IMR-90 (cell line): ENCODE data around the gene LPO. TPM values are rescaled to one million over a fixed set of nuclear protein-coding genes. Genes with fewer than 3 reads are reported as not detected.

Experiments
- ATAC-seq: fragments of 200-7000 bp; cut with Tn5 transposase; 2 replicates; pipeline ENCODE4 v1.9.1; 2020; ENCODE audit warnings: low read depth, mild to moderate bottlenecking, moderate library complexity
- BruUV-seq: library from RNA; stranded (reverse); fragments of 400-500 nt; replicated peaks from 2 replicates; lab custom pipeline; 2021; lab: Mats Ljungman, UMichigan
- CTCF ChIA-PET: fragments of 300-600 bp; formaldehyde crosslinking; extraction: SDS; loops from one replicate; lab custom pipeline; 2021; ENCODE audit warnings: antibody characterized with exemption; lab: Yijun Ruan, JAX
- POLR2A ChIA-PET: fragments of 300-600 bp; sonication (Branson Sonifier 250); formaldehyde crosslinking; loops from one replicate; lab custom pipeline; 2022; ENCODE audit warnings: antibody characterized with exemption; ENCODE audit not compliant: unreplicated experiment; lab: Charles Lee
- DNase-seq: peaks from one replicate; pipeline ENCODE4 v3.0.0; 2013
- H2AFZ ChIP-seq: replicated peaks from 2 replicates; pipeline ENCODE3; 2013; ENCODE audit warnings: low read length, mild to moderate bottlenecking; ENCODE audit not compliant: poor library complexity
- H2AK5ac ChIP-seq: 2 replicates; pipeline ENCODE4 v1.6.1; 2013; ENCODE audit warnings: low read depth, low read length, inconsistent platforms
- H2AK9ac ChIP-seq: replicated peaks from 2 replicates; pipeline ENCODE3; 2013; ENCODE audit warnings: mild to moderate bottlenecking, low read depth, low read length, moderate library complexity; ENCODE audit not compliant: poor library complexity
- H2BK120ac ChIP-seq: 2 replicates; pipeline ENCODE4 v1.6.1; 2013; ENCODE audit warnings: low read depth, low read length, inconsistent platforms
- H2BK15ac ChIP-seq: 3 replicates; pipeline ENCODE4 v1.6.1; 2013; ENCODE audit warnings: low read depth, low read length, inconsistent platforms
- H2BK20ac ChIP-seq: 2 replicates; pipeline ENCODE4 v1.6.1; 2013; ENCODE audit warnings: low read depth, mild to moderate bottlenecking, inconsistent platforms, low read length, moderate library complexity
- H2BK5ac ChIP-seq: 2 replicates; pipeline ENCODE4 v1.6.1; 2013; ENCODE audit warnings: mild to moderate bottlenecking, low read depth, low read length, inconsistent platforms; ENCODE audit not compliant: poor library complexity, severe bottlenecking
- H3K14ac ChIP-seq: replicated peaks from 2 replicates; pipeline ENCODE4 v1.6.1; 2013; ENCODE audit warnings: low read depth, low read length, inconsistent platforms
- H3K18ac ChIP-seq: 2 replicates; pipeline ENCODE4 v1.6.1; 2013; ENCODE audit warnings: low read depth, low read length, control low read depth
- H3K23ac ChIP-seq: 2 replicates; pipeline ENCODE4 v1.6.1; 2013; ENCODE audit warnings: low read depth, low read length, inconsistent platforms
- H3K27ac ChIP-seq: 2 replicates; pipeline ENCODE4 v1.5.1; 2013; ENCODE audit warnings: mild to moderate bottlenecking, control low read depth, low read length; ENCODE audit not compliant: insufficient read depth
- H3K27me3 ChIP-seq: 2 replicates; pipeline ENCODE4 v1.6.1; 2013; ENCODE audit warnings: low read length; ENCODE audit not compliant: control insufficient read depth, insufficient read depth
- H3K36me3 ChIP-seq: 2 replicates; pipeline ENCODE4 v1.6.1; 2013; ENCODE audit warnings: low read length, mixed read lengths; ENCODE audit not compliant: control insufficient read depth, insufficient read depth
- H3K4ac ChIP-seq: 2 replicates; pipeline ENCODE4 v1.6.1; 2013; ENCODE audit warnings: low read depth, low read length, inconsistent platforms
- H3K4me1 ChIP-seq: 2 replicates; pipeline ENCODE4 v1.6.1; 2013; ENCODE audit warnings: low read length, mixed read lengths; ENCODE audit not compliant: control insufficient read depth, insufficient read depth
- H3K4me2 ChIP-seq: 2 replicates; pipeline ENCODE4 v1.6.1; 2013; ENCODE audit warnings: low read depth, mild to moderate bottlenecking, control low read depth, low read length, moderate library complexity
- H3K4me3 ChIP-seq: 2 replicates; pipeline ENCODE4 v1.5.1; 2013; ENCODE audit warnings: low read depth, mild to moderate bottlenecking, control low read depth, low read length, moderate library complexity; ENCODE audit not compliant: insufficient read depth
- H3K56ac ChIP-seq: 2 replicates; pipeline ENCODE4 v1.6.1; 2013; ENCODE audit warnings: low read length, inconsistent platforms; ENCODE audit not compliant: insufficient read depth; ENCODE audit errors: extremely low read depth
- H3K79me1 ChIP-seq, 2 experiments: 2 replicates each; pipeline ENCODE4 v1.6.1; 2013; ENCODE audit warnings: low read length in 2 of 2, inconsistent platforms in 1 of 2, low read depth in 1 of 2
- H3K9ac ChIP-seq: 2 replicates; pipeline ENCODE4 v1.6.1; 2013; ENCODE audit warnings: low read depth, low read length, control low read depth
- H3K9me1 ChIP-seq: 2 replicates; pipeline ENCODE4 v1.6.1; 2013; ENCODE audit warnings: low read length, inconsistent platforms; ENCODE audit not compliant: insufficient read depth
- H3K9me3 ChIP-seq: 2 replicates; pipeline ENCODE4 v1.6.1; 2013; ENCODE audit warnings: low read length; ENCODE audit not compliant: control insufficient read depth, insufficient read depth
- H4K20me1 ChIP-seq: 2 replicates; pipeline ENCODE4 v1.6.1; 2013; ENCODE audit warnings: low read length, inconsistent platforms; ENCODE audit not compliant: insufficient read depth
- H4K5ac ChIP-seq: 2 replicates; pipeline ENCODE4 v1.6.1; 2013; ENCODE audit warnings: mild to moderate bottlenecking, low read depth, low read length, control low read depth
- H4K8ac ChIP-seq, 2 experiments: 2 replicates each; pipeline ENCODE4 v1.6.1; 2013; ENCODE audit warnings: low read depth in 2 of 2, low read length in 2 of 2, control low read depth in 1 of 2, inconsistent platforms in 1 of 2
- H4K91ac ChIP-seq: 2 replicates; pipeline ENCODE4 v1.6.1; 2013; ENCODE audit warnings: low read depth, low read length, inconsistent platforms; ENCODE audit not compliant: insufficient read depth
- BHLHE40 ChIP-seq: fragments of 150-350 bp; IDR thresholded peaks from 2 replicates; pipeline ENCODE4 v1.6.1; 2016; ENCODE audit warnings: mild to moderate bottlenecking, low read depth, low read length
- CEBPB ChIP-seq: IDR thresholded peaks from 2 replicates; pipeline ENCODE4 v1.6.1; 2012; ENCODE audit warnings: low read depth, low read length, improper control_type of control experiment
- CHD1 ChIP-seq: IDR thresholded peaks from 2 replicates; pipeline ENCODE4 v1.6.1; 2012; ENCODE audit warnings: low read depth, low read length, improper control_type of control experiment
- FOS ChIP-seq: fragments of 150-350 bp; IDR thresholded peaks from 2 replicates; pipeline ENCODE4 v1.6.1; 2016; ENCODE audit warnings: low read depth, low read length
- MAFK ChIP-seq: IDR thresholded peaks from 2 replicates; pipeline ENCODE4 v1.6.1; 2012; ENCODE audit warnings: low read depth, low read length, improper control_type of control experiment
- MAZ ChIP-seq: IDR thresholded peaks from 2 replicates; pipeline ENCODE4 v1.6.1; 2012; ENCODE audit warnings: low read depth, mild to moderate bottlenecking, low read length, improper control_type of control experiment, moderate library complexity, borderline replicate concordance
- NFE2L2 ChIP-seq: fragments of 150-350 bp; IDR thresholded peaks from 2 replicates; pipeline ENCODE4 v1.6.1; 2016; ENCODE audit warnings: low read depth, mild to moderate bottlenecking, low read length
- POLR2A ChIP-seq: IDR thresholded peaks from 2 replicates; pipeline ENCODE4 v1.6.1; 2012; ENCODE audit warnings: mild to moderate bottlenecking, low read depth, low read length
- RCOR1 ChIP-seq: IDR thresholded peaks from 2 replicates; pipeline ENCODE4 v1.6.1; 2012; ENCODE audit warnings: mild to moderate bottlenecking, low read length, improper control_type of control experiment; ENCODE audit not compliant: insufficient replicate concordance
- RFX5 ChIP-seq: IDR thresholded peaks from 2 replicates; pipeline ENCODE4 v1.8.0; 2012; ENCODE audit warnings: low read depth, mild to moderate bottlenecking, low read length, moderate library complexity
- SMC3 ChIP-seq: fragments of 150-350 bp; IDR thresholded peaks from 2 replicates; pipeline ENCODE4 v1.6.1; 2016; ENCODE audit warnings: low read depth, mild to moderate bottlenecking, antibody characterized with exemption, low read length, moderate library complexity
- WGBS, 2 experiments: methylation state at CpG; one replicate each; pipeline versions ENCODE4 v1.1.5 to v1.1.7; 2013; ENCODE audit warnings: missing lambda C conversion rate in 2 of 2; ENCODE audit not compliant: insufficient read length in 1 of 2; ENCODE audit errors: extremely low coverage in 2 of 2; 5-methylcytosine and 5-hydroxymethylcytosine counted together
- dilution Hi-C: fragments of 300-500 bp; cut with HindIII; formaldehyde crosslinking; loops from one replicate; pipeline ENCODE4 v1.14.3; 2018; ENCODE audit warnings: low sequenced_read_pairs; ENCODE audit not compliant: unreplicated experiment
- in situ Hi-C: fragments of 300-500 bp; cut with MboI; formaldehyde crosslinking; loops from 3 replicates; pipeline ENCODE4 v1.14.3; 2019; ENCODE audit warnings: low sequenced_read_pairs, inconsistent platforms, mixed read lengths
- intact Hi-C: fragments of 100-400 bp; cut with micrococcal nuclease; formaldehyde crosslinking; loops from 2 replicates; pipeline ENCODE4 v1.10.0; 2022
- polyA plus RNA-seq, 3 experiments: library from polyadenylated mRNA; depleted of rRNA; stranded (reverse); fragments of >200 nt; gene quantifications; 2 replicates each; pipeline ENCODE4 v1.2.3, GENCODE V29; 2012; ENCODE audit warnings: low replicate concordance in 1 of 3
- total RNA-seq: library from RNA; depleted of rRNA; stranded (reverse); fragments of >200 nt; gene quantifications from 2 replicates; pipeline ENCODE4 v1.2.3, GENCODE V29; 2012
- TF ChIP-seq, protein P1 (sequence below): conservative IDR thresholded peaks from 2 replicates; pipeline ENCODE4 v1.5.1; 2012; ENCODE audit warnings: mild to moderate bottlenecking, low read depth, low read length, improper control_type of control experiment
- TF ChIP-seq, protein P2 (sequence below): fragments of 150-350 bp; IDR thresholded peaks from 2 replicates; pipeline ENCODE4 v1.6.1; 2017; ENCODE audit warnings: mild to moderate bottlenecking, antibody characterized with exemption, low read length, low read depth

The LPO gene
- total and polyA plus RNA-seq, 2 of the 4 experiments (the other 2 are of a cell fraction): not detected

- Histone ChIP-seq H2BK20ac (no peak overlapping the region), H3K14ac (no peak overlapping the region), H3K56ac (no peak overlapping the region), H3K18ac (no peak overlapping the region), H2BK15ac (no peak overlapping the region), H3K27ac (no peak overlapping the region), H4K20me1 (no peaks in the 10 kb centered on the region), H4K91ac (no peak overlapping the region), H3K9ac (no peak overlapping the region), H3K4ac (no peak overlapping the region), H2AK9ac (no peak overlapping the region), H4K8ac (no peak overlapping the region), H2BK120ac (no peak overlapping the region), H2AFZ (no peak overlapping the region), H3K79me1 (no peaks in the 10 kb centered on the region), H3K9me3 (no peaks in the 10 kb centered on the region), H3K23ac (no peak overlapping the region), H3K4me1 (no peaks in the 10 kb centered on the region), H3K4me3 (no peak overlapping the region), H2AK5ac (no peak overlapping the region), H4K5ac (no peak overlapping the region), H3K4me2 (no peak overlapping the region), H2BK5ac (no peak overlapping the region), H3K9me1 (no peaks in the 10 kb centered on the region), H3K27me3 (peaks cover 4% of the 10 kb centered on the region), H3K36me3 (no peaks in the 10 kb centered on the region)
- WGBS, 2 experiments: no CpG with 5 or more reads among the region's 6 CpGs
- POLR2A ChIA-PET: no interaction called here
- DNase-seq (no peak), ATAC-seq (no peak)
- dilution Hi-C loops: no loop called here
- in situ Hi-C loops: no loop called here
- BruUV-seq: no TSS peak
- intact Hi-C loops: no loop called here
- TF ChIP-seq, protein P1, sequence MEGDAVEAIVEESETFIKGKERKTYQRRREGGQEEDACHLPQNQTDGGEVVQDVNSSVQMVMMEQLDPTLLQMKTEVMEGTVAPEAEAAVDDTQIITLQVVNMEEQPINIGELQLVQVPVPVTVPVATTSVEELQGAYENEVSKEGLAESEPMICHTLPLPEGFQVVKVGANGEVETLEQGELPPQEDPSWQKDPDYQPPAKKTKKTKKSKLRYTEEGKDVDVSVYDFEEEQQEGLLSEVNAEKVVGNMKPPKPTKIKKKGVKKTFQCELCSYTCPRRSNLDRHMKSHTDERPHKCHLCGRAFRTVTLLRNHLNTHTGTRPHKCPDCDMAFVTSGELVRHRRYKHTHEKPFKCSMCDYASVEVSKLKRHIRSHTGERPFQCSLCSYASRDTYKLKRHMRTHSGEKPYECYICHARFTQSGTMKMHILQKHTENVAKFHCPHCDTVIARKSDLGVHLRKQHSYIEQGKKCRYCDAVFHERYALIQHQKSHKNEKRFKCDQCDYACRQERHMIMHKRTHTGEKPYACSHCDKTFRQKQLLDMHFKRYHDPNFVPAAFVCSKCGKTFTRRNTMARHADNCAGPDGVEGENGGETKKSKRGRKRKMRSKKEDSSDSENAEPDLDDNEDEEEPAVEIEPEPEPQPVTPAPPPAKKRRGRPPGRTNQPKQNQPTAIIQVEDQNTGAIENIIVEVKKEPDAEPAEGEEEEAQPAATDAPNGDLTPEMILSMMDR: no peak
- TF ChIP-seq POLR2A (no peak), FOS (no peak), MAZ (no peak), CHD1 (no peak), NFE2L2 (no peak), RCOR1 (no peak), RFX5 (no peak), BHLHE40 (no peak), MAFK (no peak), CEBPB (no peak), SMC3 (no peak)
- TF ChIP-seq, protein P2, sequence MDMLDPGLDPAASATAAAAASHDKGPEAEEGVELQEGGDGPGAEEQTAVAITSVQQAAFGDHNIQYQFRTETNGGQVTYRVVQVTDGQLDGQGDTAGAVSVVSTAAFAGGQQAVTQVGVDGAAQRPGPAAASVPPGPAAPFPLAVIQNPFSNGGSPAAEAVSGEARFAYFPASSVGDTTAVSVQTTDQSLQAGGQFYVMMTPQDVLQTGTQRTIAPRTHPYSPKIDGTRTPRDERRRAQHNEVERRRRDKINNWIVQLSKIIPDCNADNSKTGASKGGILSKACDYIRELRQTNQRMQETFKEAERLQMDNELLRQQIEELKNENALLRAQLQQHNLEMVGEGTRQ: no peak
- CTCF ChIA-PET: interaction anchor here (1.0 kb wide), 1 partner anchor 15 kb away, joined by 3 read pairs; no protein-coding TSS in a partner anchor
These were observed 26.2 kb downstream of the LPO start for GRCh38 chr17:58264407-58265103.
